AG04450 (cell line): ENCODE measurements around the gene ATP4A. TPM values are rescaled to one million over a fixed set of nuclear protein-coding genes. Genes with fewer than 3 reads are reported as not detected.
"Not testable (repeated sequence)": the region's sequence is repeated elsewhere in the genome, so short reads cannot be mapped to it uniquely, and the experiment has no call there.

ENCODE experiments used
- CTCF ChIA-PET: fragments of 300-600, 350-600 bp; formaldehyde crosslinking; extraction: SDS; loops from one replicate; lab custom pipeline; 2022; ENCODE audit warnings: antibody characterized with exemption, inconsistent platforms; lab: Charles Lee
- POLR2A ChIA-PET: fragments of 350-600 bp; formaldehyde crosslinking; extraction: SDS; loops from one replicate; lab custom pipeline; 2021; ENCODE audit warnings: antibody characterized with exemption, inconsistent platforms; lab: Yijun Ruan, JAX
- DNase-seq: peaks from one replicate; pipeline ENCODE4 v3.0.0-alpha.2; 2011; ENCODE audit warnings: low read depth, low spot score
- H3K27ac ChIP-seq: one replicate; pipeline ENCODE4 v1.5.1; 2012; ENCODE audit warnings: low read depth, low read length, control low read depth
- H3K27me3 ChIP-seq: one replicate; pipeline ENCODE4 v1.6.0; 2012; ENCODE audit warnings: low read length; ENCODE audit not compliant: control insufficient read depth, insufficient read depth
- H3K4me3 ChIP-seq: 2 replicates; pipeline ENCODE4 v1.5.1; 2011; ENCODE audit warnings: mild to moderate bottlenecking, low read depth, low read length, control low read depth
- H3K9me3 ChIP-seq: 2 replicates; pipeline ENCODE4 v1.5.1; 2012; ENCODE audit warnings: low read length; ENCODE audit not compliant: control insufficient read depth, insufficient read depth
- polyA plus RNA-seq: library from polyadenylated mRNA; depleted of rRNA; stranded (reverse); fragments of >200 nt; gene quantifications from 2 replicates; pipeline ENCODE4 v1.2.3, GENCODE V29; 2011
- TF ChIP-seq, protein P1 (sequence below): IDR thresholded peaks from 2 replicates; pipeline ENCODE4 v1.5.1; 2011; ENCODE audit warnings: low read depth, low read length, control low read depth, inconsistent platforms

Gene ATP4A
- polyA plus RNA-seq, 1 experiment, result not detected

DNA sequence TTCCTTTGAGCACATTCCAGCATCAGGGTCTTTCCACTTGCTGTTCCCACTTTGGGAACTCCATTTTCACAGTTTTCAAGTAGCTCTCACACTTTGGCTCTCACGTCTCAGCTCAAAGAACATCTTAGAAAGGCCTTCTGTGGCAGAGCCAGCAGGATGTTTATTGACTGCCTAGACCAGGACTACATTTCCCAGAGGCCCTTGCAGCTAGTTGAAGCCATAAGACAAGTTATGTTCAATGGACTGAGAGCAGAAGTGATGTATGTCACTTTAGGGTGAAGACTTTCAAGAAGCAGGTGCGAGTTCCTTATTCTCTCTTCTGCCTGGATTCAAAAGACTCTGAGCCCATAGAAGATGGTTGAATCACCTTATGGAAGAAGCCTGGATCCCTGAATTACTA is 44.8 kb upstream of the ATP4A start:
- no peaks in the 10 kb centered on the region; the same call in none of the 2 replicates for H3K9me3 ChIP-seq
- ChIA-PET CTCF (no interaction called here), POLR2A (no interaction called here)
- peaks cover 2% of the 10 kb centered on the region for H3K27me3 ChIP-seq
- no peak overlapping the region for H3K4me3 ChIP-seq
- no peak overlapping the region for H3K27ac ChIP-seq
- DNase-seq, result no peak
- TF ChIP-seq, protein P1, sequence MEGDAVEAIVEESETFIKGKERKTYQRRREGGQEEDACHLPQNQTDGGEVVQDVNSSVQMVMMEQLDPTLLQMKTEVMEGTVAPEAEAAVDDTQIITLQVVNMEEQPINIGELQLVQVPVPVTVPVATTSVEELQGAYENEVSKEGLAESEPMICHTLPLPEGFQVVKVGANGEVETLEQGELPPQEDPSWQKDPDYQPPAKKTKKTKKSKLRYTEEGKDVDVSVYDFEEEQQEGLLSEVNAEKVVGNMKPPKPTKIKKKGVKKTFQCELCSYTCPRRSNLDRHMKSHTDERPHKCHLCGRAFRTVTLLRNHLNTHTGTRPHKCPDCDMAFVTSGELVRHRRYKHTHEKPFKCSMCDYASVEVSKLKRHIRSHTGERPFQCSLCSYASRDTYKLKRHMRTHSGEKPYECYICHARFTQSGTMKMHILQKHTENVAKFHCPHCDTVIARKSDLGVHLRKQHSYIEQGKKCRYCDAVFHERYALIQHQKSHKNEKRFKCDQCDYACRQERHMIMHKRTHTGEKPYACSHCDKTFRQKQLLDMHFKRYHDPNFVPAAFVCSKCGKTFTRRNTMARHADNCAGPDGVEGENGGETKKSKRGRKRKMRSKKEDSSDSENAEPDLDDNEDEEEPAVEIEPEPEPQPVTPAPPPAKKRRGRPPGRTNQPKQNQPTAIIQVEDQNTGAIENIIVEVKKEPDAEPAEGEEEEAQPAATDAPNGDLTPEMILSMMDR, result no peak

DNA sequence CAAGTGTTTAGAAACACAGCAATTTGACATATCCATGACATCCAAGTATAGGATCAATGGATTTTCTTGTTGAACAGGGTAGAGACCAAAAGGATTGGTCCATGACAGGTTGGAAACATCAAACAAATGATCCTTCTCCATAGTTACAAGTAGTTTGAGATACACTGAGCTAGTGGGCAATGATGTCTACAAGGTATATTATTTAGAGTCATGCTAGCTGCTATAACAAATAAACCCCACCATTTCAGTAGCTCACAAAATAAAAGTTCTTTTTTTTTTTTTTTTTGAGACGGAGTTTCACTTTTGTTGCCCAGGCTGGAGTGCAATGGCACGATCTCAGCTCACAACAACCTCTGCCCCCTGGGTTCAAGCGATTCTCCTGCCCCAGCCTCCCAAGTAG is 44.2 kb upstream of the ATP4A start:
- Histone ChIP-seq H3K27ac (no peak overlapping the region), H3K9me3 (no peaks in the 10 kb centered on the region; the same call in none of the 2 replicates), H3K27me3 (peaks cover 2% of the 10 kb centered on the region), H3K4me3 (no peak overlapping the region)
- no peak for DNase-seq
- ChIA-PET CTCF (interaction anchor here (0.7 kb wide), 1 partner anchor 110 kb away, joined by 4 read pairs; no protein-coding TSS in a partner anchor), POLR2A (no interaction called here)
- TF ChIP-seq, protein P1, result no peak

DNA sequence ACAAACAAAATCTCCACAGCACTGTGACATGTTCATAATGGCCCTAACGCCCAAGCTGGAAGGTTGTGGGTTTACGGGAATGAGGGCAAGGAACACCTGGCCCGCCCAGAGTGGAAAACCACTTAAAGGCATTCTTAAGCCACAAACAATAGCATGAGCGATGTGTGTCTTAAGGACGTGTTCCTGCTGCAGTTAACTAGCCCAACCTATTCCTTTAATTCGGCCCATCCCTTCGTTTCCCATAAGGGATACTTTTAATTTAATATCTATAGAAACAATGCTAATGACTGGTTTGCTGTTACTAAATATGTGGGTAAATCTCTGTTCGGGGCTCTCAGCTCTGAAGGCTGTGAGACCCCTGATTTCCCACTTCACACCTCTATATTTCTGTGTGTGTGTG is 43.7 kb upstream of the ATP4A start:
- H3K27me3 ChIP-seq, H3K27ac ChIP-seq, H3K9me3 ChIP-seq, H3K4me3 ChIP-seq, POLR2A ChIA-PET, DNase-seq: not testable (repeated sequence)
- CTCF ChIA-PET, result interaction anchor here (0.7 kb wide), 1 partner anchor 110 kb away, joined by 4 read pairs; no protein-coding TSS in a partner anchor

DNA sequence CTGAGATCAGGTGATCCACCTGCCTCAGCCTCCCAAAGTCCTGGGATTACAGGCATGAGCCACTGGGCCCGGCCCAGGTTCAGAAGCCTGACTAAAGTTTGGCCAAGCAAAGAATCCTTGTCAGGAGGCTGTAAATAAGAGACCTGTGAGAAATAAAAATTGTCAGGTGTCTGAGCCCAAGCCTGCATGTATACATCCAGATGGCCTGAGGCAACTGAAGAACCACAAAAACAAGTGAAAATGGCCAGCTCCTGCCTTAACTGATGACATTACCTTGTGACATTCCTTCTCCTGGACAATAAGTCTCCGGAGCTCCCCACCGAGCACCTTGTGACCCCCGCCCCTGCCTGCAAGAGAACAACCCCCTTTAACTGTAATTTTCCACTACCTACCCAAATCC is 41.0 kb upstream of the ATP4A start:
- H3K4me3 ChIP-seq, H3K27ac ChIP-seq, DNase-seq, H3K27me3 ChIP-seq, H3K9me3 ChIP-seq, POLR2A ChIA-PET: not testable (repeated sequence)
- CTCF ChIA-PET, result interaction anchor here (0.6 kb wide), 1 partner anchor 277 kb away, joined by 3 read pairs; no protein-coding TSS in a partner anchor

DNA sequence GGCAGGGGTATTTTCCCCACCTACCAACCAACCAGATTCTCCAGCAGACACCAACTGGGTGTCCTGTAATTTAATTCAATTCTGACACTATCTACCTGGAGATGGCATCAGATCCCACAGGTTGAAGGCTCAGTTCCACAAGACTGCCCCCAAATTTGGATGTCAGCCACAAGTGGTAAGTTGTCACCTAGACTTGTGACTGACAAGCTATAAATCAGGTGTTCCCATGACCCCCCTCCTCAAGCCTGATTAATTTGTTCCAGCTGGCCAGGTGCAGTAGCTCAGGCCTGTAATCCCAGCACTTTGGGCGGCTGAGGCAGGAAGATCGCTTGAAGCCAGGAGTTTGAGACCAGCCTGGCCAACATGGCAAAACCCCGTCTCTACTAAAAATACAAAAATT is 38.5 kb upstream of the ATP4A start:
- peaks cover 7% of the 10 kb centered on the region for H3K27me3 ChIP-seq
- H3K9me3 ChIP-seq, result no peaks in the 10 kb centered on the region; the same call in 1 of the 2 replicates
- no peak overlapping the region for H3K27ac ChIP-seq
- no peak overlapping the region for H3K4me3 ChIP-seq
- ChIA-PET CTCF (interaction anchor here (1.3 kb wide), 1 partner anchor 10 kb away, joined by 3 read pairs; no protein-coding TSS in a partner anchor), POLR2A (no interaction called here)
- no peak for DNase-seq
- TF ChIP-seq, protein P1, result no peak

DNA sequence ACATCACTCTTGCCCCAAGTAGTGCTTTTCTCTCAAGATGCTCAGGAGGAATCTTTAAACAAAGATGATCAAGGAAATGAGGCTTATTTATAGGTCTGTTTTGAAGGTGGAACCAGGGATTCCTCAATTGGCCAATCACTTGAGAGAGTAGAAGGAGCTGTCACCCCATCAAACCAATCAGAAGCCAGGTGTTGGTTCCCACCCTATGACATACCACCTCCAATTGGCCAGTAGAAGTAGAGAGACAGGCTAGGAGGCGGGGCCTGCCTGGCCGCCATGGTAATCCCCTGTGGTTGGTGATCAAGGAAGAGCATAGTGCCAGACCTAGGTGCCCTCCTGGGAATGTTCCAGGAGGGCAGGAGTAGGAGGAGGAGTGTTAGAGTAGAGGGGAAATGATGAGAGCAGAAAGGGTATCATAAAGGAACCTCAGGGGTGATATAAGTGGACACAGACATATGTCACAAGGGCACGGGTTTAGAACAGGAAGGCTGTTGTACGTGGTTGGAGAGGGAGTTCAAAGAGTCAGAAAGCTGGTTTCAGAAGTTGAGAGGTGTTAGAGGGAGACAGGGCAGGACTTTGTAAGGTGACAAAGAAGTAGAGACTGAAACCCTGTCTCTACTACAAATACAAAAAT is 33.0 kb upstream of the ATP4A start:
- CTCF ChIA-PET, result no interaction called here
- TF ChIP-seq, protein P1, result no peak

More for the DNA sequence above, 33.0 kb upstream of the ATP4A start:
- H3K27me3 ChIP-seq, result peaks cover 11% of the 10 kb centered on the region
- POLR2A ChIA-PET, result interaction anchor here (0.5 to 0.7 kb wide), 2 partner anchors 15 to 86 kb away, joined by 3 read pairs; no protein-coding TSS in a partner anchor
- no peaks in the 10 kb centered on the region for H3K9me3 ChIP-seq
- no peak for DNase-seq
- H3K4me3 ChIP-seq, result no peak overlapping the region
- no peak overlapping the region for H3K27ac ChIP-seq
